ENCODE results near the gene LRP5. TPM values are rescaled to one million over a fixed set of nuclear protein-coding genes. Genes with fewer than 3 reads are reported as not detected.

Gene LRP5
- polyA plus RNA-seq, 4 donors: 39.7 to 122 (median 78.4) TPM

DNA sequence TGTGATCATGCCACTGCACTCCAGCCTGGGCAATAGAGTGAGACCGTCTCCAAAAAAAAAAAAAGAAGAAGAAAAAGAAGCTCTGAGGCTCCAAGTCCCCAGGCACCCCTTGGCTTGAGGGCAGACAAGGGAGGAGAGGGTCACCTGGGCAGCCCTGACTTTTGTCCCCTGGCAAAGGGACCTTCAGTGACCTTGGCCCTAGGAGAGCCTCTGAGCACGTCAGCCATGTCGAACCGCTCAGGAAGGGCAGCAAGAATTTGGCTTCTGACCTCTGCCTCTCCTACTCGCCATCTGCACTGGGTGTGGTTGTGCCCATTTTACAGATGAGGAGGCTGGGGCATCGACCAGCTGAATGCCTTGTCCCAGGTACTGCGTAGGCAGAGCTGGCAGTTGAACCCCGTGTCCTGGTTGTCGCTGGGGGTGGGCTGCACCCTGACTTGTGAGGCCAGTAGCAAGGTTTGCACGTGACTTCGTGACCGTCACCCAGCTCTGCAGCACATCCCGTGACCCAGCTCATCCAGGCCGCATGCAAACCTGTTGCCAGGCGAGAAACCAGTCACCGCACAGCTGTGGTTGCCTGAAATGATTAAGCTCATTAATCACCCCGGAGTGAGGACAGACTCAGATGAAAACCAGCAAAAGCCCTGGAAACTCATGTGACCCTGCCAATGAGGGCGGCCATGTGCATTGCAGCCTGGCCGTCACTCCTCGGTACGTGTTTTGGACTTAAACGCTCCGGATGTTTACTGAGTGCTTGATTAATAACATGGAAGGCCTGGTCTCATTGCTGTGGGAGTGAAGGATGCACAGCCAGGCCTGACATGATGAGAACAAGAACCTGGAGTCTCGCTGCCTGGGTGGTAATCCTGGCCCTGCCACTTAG lies 100.4 kb downstream of the LRP5 start:
- FAIRE-seq (no peak), DNase-seq (no peak)
- 72 to 83% (median 79%) methylated on average over 24 of the region's 24 CpGs for WGBS, 3 donors
- Histone ChIP-seq H3K4me3 (ENCODE audit: low read depth in 1 of 3, low read length in 3 of 3) (no peak overlapping the region), H3K36me3 (ENCODE audit: control insufficient read depth in 3 of 3, insufficient read depth in 2 of 3, low read depth in 1 of 3, low read length in 3 of 3) (peaks cover 12 to 91% (median 14%) of the 10 kb centered on the region in 3 donors), H3K27ac (ENCODE audit: low read depth in 1 of 3, low read length in 2 of 3) (peak overlapping the region in 1 of 3 donors; percentile 37), H3K27me3 (ENCODE audit: control insufficient read depth in 3 of 3, insufficient read depth in 3 of 3, low read length in 3 of 3) (no peaks in the 10 kb centered on the region), H3K9me3 (ENCODE audit: control insufficient read depth in 2 of 2, insufficient read depth in 1 of 2, low read depth in 1 of 2, low read length in 1 of 2) (no peaks in the 10 kb centered on the region), H3K4me1 (ENCODE audit: control insufficient read depth in 3 of 3, insufficient read depth in 2 of 3, low read depth in 1 of 3, low read length in 2 of 3) (no peaks in the 10 kb centered on the region)

DNA sequence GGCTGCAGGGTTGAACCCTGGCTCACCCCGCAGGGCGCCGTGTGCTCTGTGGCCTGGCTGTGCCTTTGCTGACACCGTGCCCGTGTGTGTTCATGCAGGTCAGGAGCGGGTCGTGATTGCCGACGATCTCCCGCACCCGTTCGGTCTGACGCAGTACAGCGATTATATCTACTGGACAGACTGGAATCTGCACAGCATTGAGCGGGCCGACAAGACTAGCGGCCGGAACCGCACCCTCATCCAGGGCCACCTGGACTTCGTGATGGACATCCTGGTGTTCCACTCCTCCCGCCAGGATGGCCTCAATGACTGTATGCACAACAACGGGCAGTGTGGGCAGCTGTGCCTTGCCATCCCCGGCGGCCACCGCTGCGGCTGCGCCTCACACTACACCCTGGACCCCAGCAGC lies 101.2 kb downstream of the LRP5 start:
- FAIRE-seq: no peak

DNA sequence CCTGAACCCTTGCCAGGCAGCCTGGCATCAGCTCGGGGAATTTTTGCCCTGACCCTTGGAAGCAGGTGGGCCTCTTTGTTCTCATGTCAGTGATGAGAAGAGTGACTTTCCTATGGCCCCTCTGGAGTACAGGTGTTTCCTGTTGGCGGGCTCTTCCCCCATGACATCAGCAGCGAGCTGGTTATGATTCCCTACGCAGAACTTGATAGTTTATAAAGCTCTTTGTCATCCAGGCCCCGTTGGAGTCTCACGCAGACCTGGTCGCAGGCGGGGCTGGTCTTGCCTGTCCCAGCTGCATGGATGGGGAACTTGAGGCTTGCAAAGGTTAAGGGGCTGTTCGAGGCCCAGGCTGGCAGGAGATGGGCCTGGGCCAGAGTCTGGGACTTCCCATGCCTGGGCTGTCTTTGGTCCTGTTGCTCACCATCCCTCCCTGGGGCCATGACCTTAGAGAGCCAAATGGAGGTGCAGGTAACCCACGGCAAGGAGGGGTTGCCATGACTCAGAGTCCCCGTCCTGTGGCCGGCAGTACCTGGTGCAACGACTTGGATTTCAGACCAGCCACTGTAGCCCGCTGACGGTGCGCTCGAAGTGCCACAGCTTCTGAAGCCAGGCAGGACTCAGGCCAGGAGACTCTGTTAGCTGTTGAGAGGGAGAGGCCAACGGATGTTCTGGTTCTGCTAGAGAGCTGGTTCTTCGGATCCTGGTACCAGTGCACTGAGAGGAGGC lies 102.3 kb downstream of the LRP5 start:
- no peaks in the 10 kb centered on the region for H3K27me3 ChIP-seq (ENCODE audit: control insufficient read depth in 3 of 3, insufficient read depth in 3 of 3, low read length in 3 of 3)
- H3K4me3 ChIP-seq (ENCODE audit: low read depth in 1 of 3, low read length in 3 of 3): no peak overlapping the region
- WGBS, 3 donors: 79 to 93% (median 86%) methylated on average over 19 of the region's 19 CpGs
- H3K9me3 ChIP-seq (ENCODE audit: control insufficient read depth in 2 of 2, insufficient read depth in 1 of 2, low read depth in 1 of 2, low read length in 1 of 2): no peaks in the 10 kb centered on the region
- H3K4me1 ChIP-seq (ENCODE audit: control insufficient read depth in 3 of 3, insufficient read depth in 2 of 3, low read depth in 1 of 3, low read length in 2 of 3): no peaks in the 10 kb centered on the region
- H3K36me3 ChIP-seq (ENCODE audit: control insufficient read depth in 3 of 3, insufficient read depth in 2 of 3, low read depth in 1 of 3, low read length in 3 of 3): peaks cover 12 to 95% (median 17%) of the 10 kb centered on the region in 3 donors
- FAIRE-seq (no peak), DNase-seq (no peak)
- no peak overlapping the region for H3K27ac ChIP-seq (ENCODE audit: low read depth in 1 of 3, low read length in 2 of 3)

More for the DNA sequence above, 101.2 kb downstream of the LRP5 start:
- Histone ChIP-seq H3K4me3 (ENCODE audit: low read depth in 1 of 3, low read length in 3 of 3) (no peak overlapping the region), H3K9me3 (ENCODE audit: control insufficient read depth in 2 of 2, insufficient read depth in 1 of 2, low read depth in 1 of 2, low read length in 1 of 2) (no peaks in the 10 kb centered on the region), H3K27ac (ENCODE audit: low read depth in 1 of 3, low read length in 2 of 3) (peak overlapping the region in 1 of 3 donors; percentile 48), H3K27me3 (ENCODE audit: control insufficient read depth in 3 of 3, insufficient read depth in 3 of 3, low read length in 3 of 3) (no peaks in the 10 kb centered on the region), H3K4me1 (ENCODE audit: control insufficient read depth in 3 of 3, insufficient read depth in 2 of 3, low read depth in 1 of 3, low read length in 2 of 3) (no peaks in the 10 kb centered on the region), H3K36me3 (ENCODE audit: control insufficient read depth in 3 of 3, insufficient read depth in 2 of 3, low read depth in 1 of 3, low read length in 3 of 3) (peaks cover 12 to 91% (median 14%) of the 10 kb centered on the region in 3 donors)
- no peak for DNase-seq
- 85 to 94% (median 92%) methylated on average over 27 of the region's 27 CpGs for WGBS, 3 donors

DNA sequence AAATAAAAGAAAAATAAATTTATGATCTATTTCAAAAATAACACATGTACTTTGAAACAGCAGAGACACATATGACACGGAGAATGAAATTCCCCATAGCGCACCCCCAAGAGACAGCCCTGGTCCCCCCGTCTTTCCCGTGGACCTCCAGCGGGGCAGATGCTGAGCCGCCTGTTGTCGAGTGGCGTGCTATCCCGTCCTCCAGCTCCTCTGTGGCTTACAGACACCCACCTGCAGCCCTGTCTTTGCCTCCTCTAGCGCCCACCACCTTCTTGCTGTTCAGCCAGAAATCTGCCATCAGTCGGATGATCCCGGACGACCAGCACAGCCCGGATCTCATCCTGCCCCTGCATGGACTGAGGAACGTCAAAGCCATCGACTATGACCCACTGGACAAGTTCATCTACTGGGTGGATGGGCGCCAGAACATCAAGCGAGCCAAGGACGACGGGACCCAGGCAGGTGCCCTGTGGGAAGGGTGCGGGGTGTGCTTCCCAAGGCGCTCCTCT lies 103.7 kb downstream of the LRP5 start:
- H3K27ac ChIP-seq (ENCODE audit: low read depth in 1 of 3, low read length in 2 of 3): no peak overlapping the region
- no peak overlapping the region for H3K4me3 ChIP-seq (ENCODE audit: low read depth in 1 of 3, low read length in 3 of 3)
- H3K27me3 ChIP-seq (ENCODE audit: control insufficient read depth in 3 of 3, insufficient read depth in 3 of 3, low read length in 3 of 3): no peaks in the 10 kb centered on the region
- DNase-seq (no peak), FAIRE-seq (no peak)
- peaks cover 13 to 94% (median 17%) of the 10 kb centered on the region in 3 donors for H3K36me3 ChIP-seq (ENCODE audit: control insufficient read depth in 3 of 3, insufficient read depth in 2 of 3, low read depth in 1 of 3, low read length in 3 of 3)
- 93 to 96% (median 95%) methylated on average over 22 of the region's 22 CpGs for WGBS, 3 donors
- no peaks in the 10 kb centered on the region for H3K4me1 ChIP-seq (ENCODE audit: control insufficient read depth in 3 of 3, insufficient read depth in 2 of 3, low read depth in 1 of 3, low read length in 2 of 3)
- no peaks in the 10 kb centered on the region for H3K9me3 ChIP-seq (ENCODE audit: control insufficient read depth in 2 of 2, insufficient read depth in 1 of 2, low read depth in 1 of 2, low read length in 1 of 2)

DNA sequence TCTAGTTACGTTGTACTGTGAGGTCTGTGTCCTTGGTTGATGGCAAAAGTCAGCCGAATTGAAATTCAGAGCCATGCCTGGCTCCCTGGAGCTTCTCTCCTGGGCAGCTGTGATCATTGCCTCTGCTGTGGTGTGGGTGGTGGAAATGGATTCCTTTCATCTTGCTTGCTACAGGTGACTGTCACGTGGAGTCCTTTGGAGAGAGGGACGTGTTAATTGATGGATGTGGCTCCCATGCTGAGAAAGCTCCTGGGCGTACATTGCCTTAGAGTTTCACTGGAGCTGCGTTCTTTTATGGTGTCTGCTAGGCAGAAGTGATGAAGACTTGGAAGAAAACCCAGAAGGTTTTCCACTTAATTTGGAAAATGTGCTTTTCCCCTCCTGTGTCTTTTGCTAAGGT lies 106.3 kb downstream of the LRP5 start:
- no peak for DNase-seq
- no peak for FAIRE-seq
- no peaks in the 10 kb centered on the region for H3K27me3 ChIP-seq (ENCODE audit: control insufficient read depth in 3 of 3, insufficient read depth in 3 of 3, low read length in 3 of 3)
- H3K4me1 ChIP-seq (ENCODE audit: control insufficient read depth in 3 of 3, insufficient read depth in 2 of 3, low read depth in 1 of 3, low read length in 2 of 3): no peaks in the 10 kb centered on the region
- no peaks in the 10 kb centered on the region for H3K9me3 ChIP-seq (ENCODE audit: control insufficient read depth in 2 of 2, insufficient read depth in 1 of 2, low read depth in 1 of 2, low read length in 1 of 2)
- peaks cover 13 to 92% (median 14%) of the 10 kb centered on the region in 3 donors for H3K36me3 ChIP-seq (ENCODE audit: control insufficient read depth in 3 of 3, insufficient read depth in 2 of 3, low read depth in 1 of 3, low read length in 3 of 3)
- no peak overlapping the region for H3K27ac ChIP-seq (ENCODE audit: low read depth in 1 of 3, low read length in 2 of 3)
- 87 to 88% (median 88%) methylated on average over 6 of the region's 6 CpGs for WGBS, 3 donors
- no peak overlapping the region for H3K4me3 ChIP-seq (ENCODE audit: low read depth in 1 of 3, low read length in 3 of 3)

DNA sequence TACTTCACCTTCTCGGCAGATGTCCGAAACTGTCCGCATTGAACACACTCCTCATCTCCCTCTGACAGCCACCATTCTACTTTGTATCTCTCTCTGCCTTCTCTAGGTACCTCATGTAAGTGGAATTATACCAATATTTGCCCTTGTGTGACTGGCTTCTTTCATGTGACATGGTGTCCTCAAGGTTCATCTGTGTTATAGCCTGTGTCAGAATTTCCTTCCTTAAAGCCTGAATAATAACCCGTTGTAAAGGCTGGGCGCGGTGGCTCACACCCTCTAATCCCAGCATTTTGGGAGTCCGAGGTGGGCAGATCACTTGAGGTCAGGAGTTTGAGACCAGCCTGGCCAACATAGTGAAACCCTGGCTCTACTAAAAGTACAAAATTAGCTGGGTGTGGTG lies 107.8 kb downstream of the LRP5 start:
- 88 to 93% (median 91%) methylated on average over 7 of the region's 7 CpGs for WGBS, 3 donors
- no peak for FAIRE-seq
- Histone ChIP-seq H3K4me3 (ENCODE audit: low read depth in 1 of 3, low read length in 3 of 3) (no peak overlapping the region), H3K36me3 (ENCODE audit: control insufficient read depth in 3 of 3, insufficient read depth in 2 of 3, low read depth in 1 of 3, low read length in 3 of 3) (peaks cover 7 to 92% (median 22%) of the 10 kb centered on the region in 3 donors), H3K27me3 (ENCODE audit: control insufficient read depth in 3 of 3, insufficient read depth in 3 of 3, low read length in 3 of 3) (no peaks in the 10 kb centered on the region), H3K4me1 (ENCODE audit: control insufficient read depth in 3 of 3, insufficient read depth in 2 of 3, low read depth in 1 of 3, low read length in 2 of 3) (no peaks in the 10 kb centered on the region), H3K9me3 (ENCODE audit: control insufficient read depth in 2 of 2, insufficient read depth in 1 of 2, low read depth in 1 of 2, low read length in 1 of 2) (no peaks in the 10 kb centered on the region), H3K27ac (ENCODE audit: low read depth in 1 of 3, low read length in 2 of 3) (no peak overlapping the region)
- DNase-seq: no peak

DNA sequence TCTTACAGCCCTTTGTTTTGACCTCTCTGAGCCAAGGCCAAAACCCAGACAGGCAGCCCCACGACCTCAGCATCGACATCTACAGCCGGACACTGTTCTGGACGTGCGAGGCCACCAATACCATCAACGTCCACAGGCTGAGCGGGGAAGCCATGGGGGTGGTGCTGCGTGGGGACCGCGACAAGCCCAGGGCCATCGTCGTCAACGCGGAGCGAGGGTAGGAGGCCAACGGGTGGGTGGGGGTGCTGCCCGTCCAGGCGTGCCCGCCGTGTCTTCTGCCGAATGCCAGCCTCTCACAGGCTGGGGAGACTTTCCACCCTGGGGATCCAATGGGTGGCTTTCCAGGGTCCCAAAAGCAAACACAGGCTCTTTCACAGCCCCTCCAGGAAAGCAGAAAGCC lies 111.1 kb downstream of the LRP5 start:
- Histone ChIP-seq H3K9me3 (ENCODE audit: control insufficient read depth in 2 of 2, insufficient read depth in 1 of 2, low read depth in 1 of 2, low read length in 1 of 2) (peaks cover 0 to 22% of the 10 kb centered on the region in 2 donors), H3K4me3 (ENCODE audit: low read depth in 1 of 3, low read length in 3 of 3) (no peak overlapping the region), H3K4me1 (ENCODE audit: control insufficient read depth in 3 of 3, insufficient read depth in 2 of 3, low read depth in 1 of 3, low read length in 2 of 3) (no peaks in the 10 kb centered on the region), H3K27ac (ENCODE audit: low read depth in 1 of 3, low read length in 2 of 3) (no peak overlapping the region), H3K36me3 (ENCODE audit: control insufficient read depth in 3 of 3, insufficient read depth in 2 of 3, low read depth in 1 of 3, low read length in 3 of 3) (peaks cover 10 to 97% (median 22%) of the 10 kb centered on the region in 3 donors), H3K27me3 (ENCODE audit: control insufficient read depth in 3 of 3, insufficient read depth in 3 of 3, low read length in 3 of 3) (no peaks in the 10 kb centered on the region)
- FAIRE-seq (no peak), DNase-seq (no peak)
- WGBS, 3 donors: 96 to 99% (median 97%) methylated on average over 16 to 21 of the region's 21 CpGs

DNA sequence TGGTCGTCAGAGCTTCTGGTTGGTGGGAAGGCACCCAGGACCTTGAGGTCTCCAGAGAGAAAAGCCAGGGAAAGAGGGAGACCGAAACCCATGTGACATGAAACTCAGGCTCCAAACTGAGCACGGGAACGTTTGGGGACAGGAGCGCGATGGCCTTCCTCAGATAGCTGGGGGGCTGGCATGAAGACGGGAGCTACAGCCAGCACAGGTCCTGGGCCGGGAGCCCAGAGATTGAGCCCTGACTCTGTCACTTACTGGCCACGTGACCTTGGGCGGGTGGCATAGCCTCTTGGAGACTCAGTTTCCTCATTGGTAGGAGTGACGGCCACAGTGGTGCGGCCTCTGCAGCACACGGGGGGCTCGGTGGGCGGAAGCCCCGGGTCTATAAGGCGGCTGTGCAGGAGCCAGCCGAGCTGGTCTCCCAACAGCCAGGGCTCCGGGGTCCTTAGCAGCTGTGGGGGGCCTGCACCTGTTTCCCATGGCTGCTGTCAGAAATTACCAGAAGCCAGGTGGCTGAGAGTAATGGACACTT lies 111.8 kb downstream of the LRP5 start:
- FAIRE-seq (no peak), DNase-seq (no peak)
- peaks cover 9 to 97% (median 19%) of the 10 kb centered on the region in 3 donors for H3K36me3 ChIP-seq (ENCODE audit: control insufficient read depth in 3 of 3, insufficient read depth in 2 of 3, low read depth in 1 of 3, low read length in 3 of 3)
- H3K4me1 ChIP-seq (ENCODE audit: control insufficient read depth in 3 of 3, insufficient read depth in 2 of 3, low read depth in 1 of 3, low read length in 2 of 3): no peaks in the 10 kb centered on the region
- H3K4me3 ChIP-seq (ENCODE audit: low read depth in 1 of 3, low read length in 3 of 3): no peak overlapping the region
- peaks cover 0 to 29% of the 10 kb centered on the region in 2 donors for H3K9me3 ChIP-seq (ENCODE audit: control insufficient read depth in 2 of 2, insufficient read depth in 1 of 2, low read depth in 1 of 2, low read length in 1 of 2)
- no peak overlapping the region for H3K27ac ChIP-seq (ENCODE audit: low read depth in 1 of 3, low read length in 2 of 3)
- WGBS, 3 donors: 91 to 94% (median 92%) methylated on average over 18 to 19 of the region's 19 CpGs
- no peaks in the 10 kb centered on the region for H3K27me3 ChIP-seq (ENCODE audit: control insufficient read depth in 3 of 3, insufficient read depth in 3 of 3, low read length in 3 of 3)
